ENCODE measurements around the gene MTF2.

Gene MTF2

DNA sequence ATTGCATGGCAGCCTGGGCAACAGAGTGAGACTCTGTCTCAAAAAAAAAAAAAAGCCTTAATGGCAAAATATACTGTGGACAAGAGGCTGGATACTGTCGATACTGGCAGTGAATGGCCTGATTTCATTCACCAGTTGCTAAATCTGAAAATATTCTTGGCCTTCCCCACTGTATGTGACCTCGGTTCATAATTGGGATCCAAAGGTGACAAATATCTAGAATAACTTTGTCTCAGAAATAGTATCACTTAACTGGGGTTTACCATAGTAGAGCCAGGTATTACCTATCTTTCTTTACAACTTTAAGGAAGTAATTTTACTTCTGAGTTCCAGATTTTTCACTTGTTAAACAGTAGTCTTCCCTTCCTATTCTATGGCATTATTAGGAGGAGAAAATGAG, 8.4 kb downstream of the MTF2 start:
- DNase-seq, result no peak

GRCh38 chr1:93093332-93094006, 14.4 kb downstream of the MTF2 start:
- DNase-seq, result no peak

GRCh38 chr1:93095804-93096585, 16.9 kb downstream of the MTF2 start:
- no peak for DNase-seq

DNA sequence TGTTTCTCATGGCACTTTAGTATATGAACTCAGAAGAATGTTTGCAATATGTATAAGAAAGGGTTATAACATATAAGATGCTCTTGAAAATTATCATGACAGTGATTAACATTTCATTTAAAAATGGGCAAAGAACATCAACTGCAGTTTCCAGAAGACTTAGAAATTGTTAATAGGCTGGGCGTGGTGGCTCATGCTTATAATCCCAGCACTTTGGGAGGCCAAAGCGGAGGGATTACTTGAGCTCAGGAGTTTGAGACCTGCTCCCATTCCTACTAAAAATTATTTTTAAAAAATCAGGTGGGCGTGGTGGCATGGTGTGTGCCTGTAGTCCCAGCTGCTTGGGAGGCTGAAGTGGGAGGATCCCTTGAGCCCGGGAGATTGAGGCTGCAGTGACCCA, 23.1 kb downstream of the MTF2 start:
- DNase-seq, result no peak

DNA sequence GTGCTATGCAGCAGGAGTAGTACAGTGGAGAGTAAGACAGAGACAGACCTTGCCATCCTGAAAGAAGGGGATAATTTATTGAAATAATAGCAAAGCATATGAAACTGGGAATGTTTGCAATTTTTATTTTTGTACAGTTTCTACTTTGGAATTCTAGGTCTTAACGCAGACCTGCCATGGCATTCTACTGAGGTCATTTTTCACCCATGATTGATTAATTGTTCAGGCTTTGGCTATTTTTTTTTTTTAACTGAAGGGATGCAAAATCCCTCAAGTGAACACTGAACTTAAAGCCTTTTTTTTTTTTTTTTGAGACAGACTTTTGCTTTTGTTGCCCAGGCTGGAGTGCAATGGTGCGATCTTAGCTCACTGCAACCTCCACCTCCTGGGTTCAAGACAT, 27.1 kb downstream of the MTF2 start:
- no peak for DNase-seq

DNA sequence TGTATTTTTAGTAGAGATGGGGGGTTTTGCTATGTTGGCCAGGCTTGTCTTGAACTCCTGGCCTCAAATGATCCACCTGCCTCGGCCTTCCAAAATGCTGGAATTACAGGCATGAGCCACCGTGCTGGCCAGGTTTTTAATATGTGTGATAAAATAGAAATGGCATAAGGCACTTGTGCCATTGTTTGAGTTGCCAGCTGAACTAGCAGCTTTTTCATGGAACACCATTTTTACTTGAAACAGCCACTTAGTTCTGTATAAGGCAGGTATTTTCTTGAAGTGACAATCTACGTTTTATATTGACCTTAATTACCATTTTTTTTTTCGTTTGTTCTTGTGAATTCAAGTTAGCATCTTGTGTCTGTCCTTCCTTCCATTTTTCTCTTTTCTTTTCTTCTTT, 28.3 kb downstream of the MTF2 start:
- no peak for DNase-seq

- DNase-seq, result no peak
These were observed 29.3 kb downstream of the MTF2 start for GRCh38 chr1:93108335-93108734.

- DNase-seq, result no peak
These were observed 30.5 kb downstream of the MTF2 start for GRCh38 chr1:93109578-93109977.

GRCh38 chr1:93111065-93111464, 32.0 kb downstream of the MTF2 start:
- no peak for DNase-seq

- no peak for DNase-seq
These were observed 32.5 kb downstream of the MTF2 start for GRCh38 chr1:93111561-93111960.

DNA sequence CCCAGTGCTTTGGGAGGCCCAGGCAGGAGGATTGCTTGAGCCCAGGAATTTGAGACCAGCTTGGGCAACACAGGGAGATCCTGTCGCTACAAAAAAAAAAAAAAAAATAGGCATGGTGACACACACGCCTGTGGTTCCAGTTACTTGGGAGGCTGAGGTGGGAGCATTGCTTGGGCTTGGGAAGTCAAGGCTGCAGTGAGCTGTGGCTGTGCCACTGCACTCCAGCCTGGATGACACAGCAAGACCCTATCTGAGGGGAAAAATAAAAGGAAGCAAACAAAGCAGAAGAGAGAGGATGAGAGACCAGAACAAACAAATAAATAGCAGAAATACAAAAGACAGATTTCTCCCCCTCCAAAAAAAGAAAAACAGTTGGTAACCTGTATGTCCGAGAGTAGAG, 34.0 kb downstream of the MTF2 start:
- no peak for DNase-seq

DNA sequence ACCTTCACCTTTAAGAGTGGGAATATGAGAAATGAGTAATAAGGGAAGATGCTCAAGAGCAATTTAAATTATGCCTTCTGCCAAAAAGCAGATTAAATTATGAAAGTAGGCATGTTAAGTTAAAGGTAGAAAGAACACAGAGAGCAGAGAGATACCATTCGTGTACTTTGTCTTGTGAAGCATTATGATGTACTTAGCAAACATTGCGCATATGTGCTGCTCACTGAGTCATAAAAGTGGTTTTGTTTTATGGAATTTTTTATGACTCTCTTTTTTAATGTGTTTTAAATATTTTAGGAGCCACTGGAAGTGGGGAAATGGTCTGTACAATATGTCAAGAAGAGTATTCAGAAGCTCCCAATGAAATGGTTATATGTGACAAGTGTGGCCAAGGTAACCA, 35.3 kb downstream of the MTF2 start:
- DNase-seq, result no peak

GRCh38 chr1:93120614-93121013, 41.5 kb downstream of the MTF2 start:
- DNase-seq, result no peak

DNA sequence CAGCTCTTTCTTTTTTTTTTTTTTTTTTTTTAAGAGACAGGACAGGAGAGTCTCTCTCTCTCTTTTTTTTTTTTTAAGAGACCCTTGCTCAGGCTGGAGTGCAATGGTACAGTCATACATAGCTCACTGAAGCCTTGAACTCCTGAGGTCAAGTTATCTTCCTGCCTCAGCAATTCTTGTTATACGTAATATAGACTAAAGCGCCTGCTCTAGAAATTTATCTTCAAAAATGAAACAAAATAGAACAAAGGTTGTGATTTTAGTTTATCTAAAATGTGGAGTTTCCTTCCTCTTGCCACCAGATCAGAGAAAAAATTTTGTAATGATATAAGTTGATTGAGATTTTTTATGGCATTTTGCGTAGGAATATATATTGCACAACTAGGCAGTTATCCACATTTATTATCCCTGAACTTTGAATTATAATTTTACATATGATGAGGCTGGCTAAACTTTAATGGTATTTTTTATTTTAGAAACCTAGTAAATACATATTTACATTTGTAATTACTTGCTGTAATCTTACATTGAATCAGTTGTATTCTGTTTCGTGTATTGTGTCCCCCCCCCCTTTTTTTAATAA, 44.2 kb downstream of the MTF2 start:
- no peak for DNase-seq

GRCh38 chr1:93124556-93125355, 45.7 kb downstream of the MTF2 start:
- DNase-seq, result no peak

DNA sequence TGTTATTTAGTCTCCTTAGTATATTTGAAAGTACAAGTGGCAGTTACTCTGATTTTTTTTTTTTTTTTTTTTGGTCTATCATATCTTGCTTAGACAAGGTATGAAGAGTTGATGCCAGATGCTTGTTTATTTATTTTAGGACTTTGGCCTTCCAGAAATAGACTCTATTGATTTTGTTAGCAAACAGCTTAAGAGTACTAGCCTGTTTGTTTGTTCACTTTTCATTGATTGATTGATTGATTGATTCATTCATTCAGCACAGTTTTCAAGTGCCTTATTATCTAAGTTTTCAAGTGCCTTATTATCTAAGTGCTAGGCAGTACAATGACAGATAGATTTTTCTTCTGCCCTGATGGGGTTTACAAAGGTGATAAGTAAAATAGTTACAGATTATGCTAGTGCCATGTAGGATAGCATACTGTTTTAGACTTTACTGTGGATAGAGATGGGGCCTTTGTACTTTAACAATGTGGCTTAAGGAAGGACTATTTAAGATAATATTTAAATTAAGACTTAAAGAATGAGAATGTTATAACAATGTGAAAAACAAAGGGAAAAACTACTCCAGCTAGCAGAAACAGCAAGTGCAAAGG, 50.5 kb downstream of the MTF2 start:
- no peak for DNase-seq

DNA sequence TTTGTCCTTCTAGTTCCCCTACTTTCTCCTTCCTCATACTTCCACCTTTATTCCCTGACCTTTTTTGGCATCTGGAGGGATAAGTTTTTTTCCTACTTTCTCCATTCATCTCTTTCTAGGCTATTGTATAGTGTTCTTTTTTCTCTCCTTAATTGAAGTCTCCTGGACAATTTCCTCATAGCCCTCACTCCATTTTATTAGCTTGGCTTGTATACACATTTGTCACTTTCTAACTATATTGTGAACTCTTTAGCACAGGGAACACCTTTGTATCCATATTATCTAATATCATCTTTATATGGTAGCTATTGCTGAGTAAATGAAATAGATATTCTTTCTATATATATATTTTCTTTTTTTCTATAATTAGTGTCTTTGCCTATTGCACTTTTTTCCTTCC, 53.6 kb downstream of the MTF2 start:
- DNase-seq, result no peak

GRCh38 chr1:93136445-93136844, 57.4 kb downstream of the MTF2 start:
- DNase-seq, result no peak

DNA sequence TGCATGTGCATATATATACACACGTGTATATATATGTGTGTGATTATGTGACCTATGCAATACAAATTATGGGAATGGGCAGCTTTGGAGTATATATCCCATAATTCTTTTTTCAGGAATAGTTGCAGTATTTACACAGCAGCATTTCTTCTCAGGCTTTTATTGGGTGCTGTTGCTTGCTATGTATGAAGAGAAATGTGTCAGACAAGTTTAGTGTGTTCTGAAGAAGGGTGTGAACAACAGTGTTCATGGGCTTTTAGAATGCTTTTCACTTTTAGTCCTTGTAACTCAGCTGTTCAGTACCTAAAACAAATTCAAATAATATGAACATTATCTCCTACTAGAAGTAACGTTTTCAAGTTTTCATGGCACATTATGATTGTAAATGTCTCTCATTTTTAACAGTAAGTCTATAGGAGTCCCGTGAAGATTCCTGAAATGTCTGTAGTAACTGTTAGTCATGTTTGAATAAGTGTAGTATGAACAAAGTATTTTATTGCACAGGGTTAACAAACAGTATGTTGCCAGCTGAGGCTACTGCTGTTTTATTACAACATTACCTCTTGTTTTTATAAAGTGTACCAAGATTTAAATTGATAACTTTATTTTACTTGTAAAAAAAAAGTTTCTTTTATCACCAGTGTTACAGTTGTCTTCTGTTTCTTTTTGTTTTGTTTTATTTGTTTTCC, 58.7 kb downstream of the MTF2 start:
- DNase-seq, result no peak

- no peak for DNase-seq
These were observed 61.0 kb downstream of the MTF2 start for GRCh38 chr1:93140106-93140505.

DNA sequence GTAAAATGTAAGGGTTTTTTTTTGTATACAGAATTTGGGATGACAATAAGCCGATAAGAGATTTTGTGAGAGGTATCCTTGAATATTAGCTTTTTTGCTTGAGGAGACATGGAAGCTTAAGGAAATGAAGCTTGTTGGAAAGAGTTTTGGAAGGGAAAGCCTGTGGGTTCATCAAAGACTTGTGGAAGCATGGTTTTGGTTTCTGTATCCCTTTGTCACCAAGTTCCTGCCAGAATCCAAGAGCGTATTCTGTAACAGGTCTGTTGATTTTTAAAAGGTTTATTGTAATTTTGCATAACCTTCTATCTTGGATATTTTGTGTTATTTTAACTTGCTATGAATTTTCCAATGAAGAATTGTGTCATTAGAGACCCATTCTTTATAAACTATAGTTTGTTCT, 63.1 kb downstream of the MTF2 start:
- no peak for DNase-seq

GRCh38 chr1:93143136-93143535, 64.1 kb downstream of the MTF2 start:
- no peak for DNase-seq

GRCh38 chr1:93143769-93144168, 64.7 kb downstream of the MTF2 start:
- no peak for DNase-seq
